Gastrocnemius medialis (tissue), 4 donors: Measurements from ENCODE around the gene FREM2.

Experiments used
- CTCF ChIP-seq, 5 experiments: fragments of 450-650 bp in 3 of 5; fragments of 200-600 bp in 2 of 5; sonication (generic) in 2 of 5; IDR thresholded peaks in 4 of 5; conservative IDR thresholded peaks in 1 of 5; 1 replicate in 4 of 5; 2 replicates in 1 of 5; pipeline ENCODE4 v1.5.1; 2016 to 2019; ENCODE audit warnings: antibody characterized with exemption in 5 of 5, mild to moderate bottlenecking in 3 of 5, moderate library complexity in 3 of 5
- POLR2A ChIP-seq, 2 donors: fragments of 450-650 bp; IDR thresholded peaks; one replicate each; pipeline ENCODE4 v1.6.1; 2017; ENCODE audit warnings: antibody characterized with exemption in 2 of 2, mild to moderate bottlenecking in 2 of 2, moderate library complexity in 2 of 2

- TF ChIP-seq POLR2A (IDR thresholded peaks at IDR 0.05), result no peak
- no peak for TF ChIP-seq CTCF (IDR thresholded peaks at IDR 0.05 in 4 of 5, conservative IDR thresholded peaks at IDR 0.05 in 1 of 5)
Observed at GRCh38 chr13:38735665-38736440, 49.0 kb downstream of the FREM2 start.
